NCI-H187 treated with DMSO at 0.1 percent for 48 hours (cell line): ENCODE results near the gene TMEM130.

Experiments
- DNase-seq: peaks from one replicate; lab custom pipeline; 2025; lab: John Stamatoyannopoulos, UW

TMEM130 gene

GRCh38 chr7:98841179-98841997, 28.4 kb downstream of the TMEM130 start:
- no peak for DNase-seq

GRCh38 chr7:98840722-98841121, 29.1 kb downstream of the TMEM130 start:
- DNase-seq = no peak

DNA sequence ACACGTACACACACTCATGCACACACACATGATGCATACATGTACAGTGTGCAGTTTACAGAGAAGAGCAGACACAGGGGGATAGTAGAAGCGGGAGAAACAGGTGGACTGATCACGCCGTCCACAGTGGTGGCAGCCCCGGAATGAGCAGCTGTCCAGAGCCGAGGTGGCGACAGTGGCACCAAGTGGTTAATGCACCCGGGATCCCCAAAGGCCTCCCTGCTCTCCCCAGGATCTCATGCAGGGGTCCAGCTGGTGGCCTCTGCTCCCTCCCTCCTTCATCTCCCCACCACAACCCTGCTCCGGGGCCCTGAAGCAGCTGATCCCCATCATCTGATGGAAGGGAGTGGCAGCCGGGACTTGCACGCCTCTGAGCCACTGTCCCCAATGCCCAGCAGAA, 29.7 kb downstream of the TMEM130 start:
- DNase-seq = no peak

DNA sequence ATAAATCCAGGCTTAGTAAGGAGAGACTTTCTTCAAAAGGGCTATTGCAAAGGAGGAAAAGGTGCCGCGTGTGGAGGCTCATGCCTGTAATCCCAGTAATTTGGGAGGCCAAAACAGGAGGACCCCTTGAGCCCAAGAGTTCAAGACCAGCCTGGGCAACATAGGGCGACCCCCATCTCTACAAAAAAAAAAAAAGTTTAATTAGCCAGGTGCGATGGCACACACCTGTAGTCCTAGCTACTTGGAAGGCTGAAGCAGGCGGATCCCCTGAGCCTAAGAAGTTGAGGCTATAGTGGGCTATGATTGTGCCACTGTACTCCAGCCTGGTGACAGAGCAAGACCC, 32.2 kb downstream of the TMEM130 start:
- DNase-seq = no peak

GRCh38 chr7:98836811-98837629, 32.8 kb downstream of the TMEM130 start:
- DNase-seq = peak; percentile 67

GRCh38 chr7:98834949-98835348, 34.9 kb downstream of the TMEM130 start:
- no peak for DNase-seq

DNA sequence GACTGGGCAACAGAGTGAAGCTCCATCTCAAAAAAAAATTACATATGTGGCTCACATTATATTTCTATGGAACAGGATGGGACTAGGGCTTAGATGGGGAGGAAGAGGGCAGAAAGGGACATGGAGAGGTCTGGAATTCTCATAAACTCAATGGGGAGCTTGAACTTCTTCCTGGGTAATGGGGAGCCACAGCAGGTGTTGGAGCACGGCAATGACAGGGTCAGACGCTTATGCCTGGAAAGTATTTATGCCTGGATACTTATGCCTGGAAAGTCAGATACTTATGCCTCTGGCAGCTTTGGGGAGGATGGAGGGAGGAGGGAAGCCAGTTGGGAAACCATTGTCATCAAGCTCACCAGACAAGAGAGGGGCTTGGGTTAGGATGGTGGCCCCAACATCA, 36.8 kb downstream of the TMEM130 start:
- no peak for DNase-seq

DNA sequence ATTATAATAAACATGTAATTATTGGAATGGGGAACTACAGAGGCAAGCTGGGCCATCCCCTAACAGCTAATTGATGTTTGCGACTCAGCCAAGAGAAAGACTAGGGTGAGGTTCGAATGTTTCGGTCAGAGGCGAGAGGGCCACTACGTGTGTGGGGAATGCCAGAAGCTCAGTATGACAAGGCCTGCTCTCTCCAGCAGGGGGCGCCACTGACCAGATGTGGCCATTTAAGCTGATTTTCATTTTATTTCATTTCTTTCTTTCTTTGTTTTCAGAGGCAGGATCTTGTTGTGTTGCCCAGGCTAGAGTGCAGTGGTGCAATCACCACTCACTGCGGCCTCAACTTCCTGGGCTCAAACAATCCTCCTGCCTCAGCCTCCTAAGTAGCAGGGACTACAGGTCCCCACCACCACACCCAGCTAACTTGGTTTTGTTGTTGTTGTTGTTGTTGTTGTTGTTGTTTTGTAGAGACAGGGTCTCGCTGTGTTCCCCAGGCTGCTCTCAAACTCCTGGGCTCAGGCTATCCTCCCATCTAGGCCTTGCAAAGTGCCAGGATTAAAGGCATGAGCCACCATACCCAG, 38.1 kb downstream of the TMEM130 start:
- DNase-seq = no peak

- DNase-seq = no peak
These were observed 38.8 kb downstream of the TMEM130 start for GRCh38 chr7:98830972-98831548.

DNA sequence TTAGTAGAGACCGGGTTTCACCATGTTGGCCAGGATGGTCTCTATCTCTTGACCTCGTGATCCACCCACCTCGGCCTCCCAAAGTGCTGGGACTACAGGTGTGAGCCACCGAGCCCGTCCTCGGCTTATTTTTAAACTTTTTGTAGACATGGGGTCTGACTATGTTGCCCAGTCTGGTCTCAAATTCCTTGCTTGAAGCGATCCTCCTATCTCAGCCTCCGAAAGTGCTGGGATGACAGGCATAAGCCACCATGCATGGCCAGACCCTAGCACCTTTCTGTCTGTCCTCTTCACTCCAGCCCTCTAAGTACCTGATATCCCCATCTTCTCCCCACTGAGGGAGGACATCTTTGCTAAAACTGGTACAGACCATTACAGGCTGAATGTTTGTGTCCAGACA, 41.4 kb downstream of the TMEM130 start:
- no peak for DNase-seq

GRCh38 chr7:98827258-98827657, 42.6 kb downstream of the TMEM130 start:
- DNase-seq = no peak

DNA sequence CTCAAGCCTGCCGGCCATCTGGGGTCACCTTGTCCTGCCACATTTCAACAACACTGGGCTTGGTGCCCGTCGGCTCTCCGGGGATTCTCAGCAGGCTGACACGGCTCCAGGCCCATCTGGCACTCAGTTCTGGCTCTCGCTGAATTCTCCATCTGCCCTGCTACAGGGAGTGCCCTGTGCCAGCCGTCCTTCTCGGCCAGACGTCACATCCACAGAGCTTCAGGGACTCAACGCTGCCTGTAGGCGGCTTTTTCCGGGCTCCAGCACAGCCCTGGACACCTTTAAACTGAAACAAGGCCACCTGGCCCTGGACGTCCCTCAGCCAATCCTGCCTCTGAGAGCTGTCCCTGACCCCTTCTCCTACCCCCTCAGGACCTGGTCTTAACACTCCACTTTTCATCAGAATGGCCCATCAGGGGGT, 43.0 kb downstream of the TMEM130 start:
- DNase-seq = no peak

DNA sequence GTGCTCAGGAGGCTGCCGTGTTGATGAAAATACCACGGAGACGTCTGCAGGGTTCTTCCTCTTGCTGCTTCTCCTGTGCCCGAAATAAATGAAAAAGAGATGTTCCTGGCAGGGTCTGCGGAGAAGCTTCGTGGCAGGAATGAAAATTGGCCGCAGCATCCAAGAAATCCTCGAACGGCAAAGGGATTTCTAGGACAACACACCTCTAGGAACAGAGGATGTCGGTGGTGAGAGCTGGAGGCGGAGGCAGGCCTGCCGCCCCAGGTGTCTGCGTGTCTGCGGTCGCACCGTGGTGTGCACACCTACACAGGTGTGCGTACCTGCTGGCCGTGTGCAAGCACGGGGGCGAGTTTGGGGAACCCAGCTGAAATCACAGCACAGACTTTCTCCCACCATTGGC, 43.4 kb downstream of the TMEM130 start:
- DNase-seq = no peak

DNA sequence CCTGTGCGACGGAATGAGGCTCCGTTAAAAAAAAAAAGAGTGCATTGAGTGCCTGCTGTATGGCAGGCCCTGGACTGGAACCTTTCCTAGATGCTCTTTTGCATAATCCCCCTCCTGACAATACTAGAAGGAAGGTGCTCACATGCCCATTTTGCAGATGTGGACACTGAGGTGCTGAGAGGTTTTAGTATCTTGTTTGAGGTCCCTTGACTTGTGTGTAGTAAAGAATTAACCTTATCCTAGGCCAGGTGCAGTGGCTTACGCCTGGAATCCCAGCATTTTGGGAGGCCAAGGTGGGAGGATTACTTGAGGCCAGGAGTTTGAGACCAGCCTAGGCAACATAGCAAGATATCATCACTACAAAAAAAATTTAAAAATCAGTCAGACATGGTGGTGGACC, 46.6 kb downstream of the TMEM130 start:
- no peak for DNase-seq

DNA sequence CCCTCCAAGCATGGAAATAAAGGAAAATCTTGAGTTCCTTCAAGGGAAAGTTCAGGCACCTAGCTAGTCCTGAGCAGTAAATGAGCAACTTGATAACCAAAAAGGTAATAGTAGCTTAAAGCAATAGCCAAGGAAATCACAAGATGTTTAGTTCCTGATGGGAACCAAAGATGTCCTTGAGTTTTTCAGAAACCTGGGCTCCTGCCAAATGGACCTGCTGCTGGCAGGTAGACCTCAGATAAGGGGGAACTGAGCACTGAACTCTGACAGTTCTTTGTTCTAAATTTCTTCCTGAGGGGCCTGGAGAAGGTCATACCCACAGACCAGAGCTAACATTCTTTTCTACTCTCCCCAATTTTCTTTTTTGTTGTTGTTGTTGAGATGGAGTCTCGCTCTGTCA, 48.5 kb downstream of the TMEM130 start:
- DNase-seq = no peak

GRCh38 chr7:98816967-98817710, 52.7 kb downstream of the TMEM130 start:
- DNase-seq = no peak

- DNase-seq = no peak
These were observed 53.6 kb downstream of the TMEM130 start for GRCh38 chr7:98816241-98816640.

DNA sequence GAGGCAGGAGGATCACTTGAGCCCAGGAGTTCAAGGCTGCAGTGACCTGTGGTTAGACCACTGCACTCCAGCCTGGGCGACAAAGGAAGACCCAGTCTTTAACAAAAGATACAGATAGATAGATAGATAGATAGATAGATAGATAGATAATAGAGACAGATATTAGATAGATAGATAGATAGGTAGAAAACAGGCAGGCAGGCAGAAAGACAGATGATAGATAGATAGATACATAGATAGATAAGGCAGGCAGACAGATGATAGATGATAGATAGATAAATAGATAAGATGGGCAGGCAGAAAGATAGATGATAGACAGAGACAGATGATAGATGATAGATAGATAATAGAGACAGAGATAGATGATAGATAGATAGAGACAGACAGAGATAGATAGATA, 54.5 kb downstream of the TMEM130 start:
- no peak for DNase-seq

- DNase-seq = no peak
These were observed 58.5 kb downstream of the TMEM130 start for GRCh38 chr7:98811299-98811698.

DNA sequence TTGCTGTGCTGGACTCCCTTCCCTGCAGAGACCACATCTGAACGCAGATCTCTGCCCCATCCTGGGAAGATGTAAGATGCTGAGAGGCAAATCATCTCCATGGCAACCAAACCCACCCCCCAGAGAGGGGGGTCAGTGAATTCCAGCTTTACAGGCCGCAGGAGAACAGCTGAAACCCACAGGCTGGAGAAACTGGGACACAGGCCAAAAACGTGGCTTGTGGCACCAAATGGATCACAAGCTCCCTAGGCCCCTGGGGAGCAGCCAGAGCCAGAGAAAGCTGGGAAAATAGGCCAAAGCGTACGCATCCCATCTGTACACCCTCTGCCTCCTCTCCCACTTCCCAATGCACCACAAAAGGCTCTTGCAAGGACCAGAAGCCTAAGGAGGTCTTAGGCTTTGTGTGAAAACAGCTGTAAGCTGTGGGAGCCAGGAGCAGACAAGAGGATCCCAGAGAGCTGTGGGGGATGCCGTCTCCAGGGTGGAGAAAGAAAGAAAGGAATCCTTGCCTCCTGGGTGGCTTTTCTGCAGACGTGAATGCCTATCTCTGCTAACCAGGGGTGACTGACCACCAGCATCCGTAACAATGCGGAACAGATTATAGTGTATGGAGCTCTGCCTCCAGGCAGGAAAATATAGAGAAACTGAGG, 59.5 kb downstream of the TMEM130 start:
- no peak for DNase-seq

GRCh38 chr7:98808751-98809460, 60.9 kb downstream of the TMEM130 start:
- no peak for DNase-seq
